Activated CD4-positive, alpha-beta T cell treated with anti-CD3 and anti-CD28 coated beads, Interleukin-2, amount 10 ng/mL, durations not matched to agents 24 days and 14 days (primary cell): ENCODE measurements around the gene ATP2B2. TPM values are rescaled to one million over a fixed set of nuclear protein-coding genes. Genes with fewer than 3 reads are reported as not detected.

ENCODE experiments used
- DNase-seq: peaks from one replicate; pipeline ENCODE4 v3.0.0; 2022
- H3K27ac Mint-ChIP-seq: one replicate; pipeline ENCODE4 v1.8.0; 2022; ENCODE audit warnings: mild to moderate bottlenecking, mixed read lengths
- H3K27me3 Mint-ChIP-seq: one replicate; pipeline ENCODE4 v1.8.0; 2022; ENCODE audit warnings: mixed read lengths
- H3K36me3 Mint-ChIP-seq: one replicate; pipeline ENCODE4 v1.8.0; 2022; ENCODE audit warnings: low read depth, mild to moderate bottlenecking, mixed read lengths
- H3K4me1 Mint-ChIP-seq: one replicate; pipeline ENCODE4 v1.8.0; 2021; ENCODE audit warnings: mixed read lengths
- H3K4me3 Mint-ChIP-seq: one replicate; pipeline ENCODE4 v1.8.0; 2022; ENCODE audit warnings: mild to moderate bottlenecking, moderate library complexity, mixed read lengths
- H3K9me3 Mint-ChIP-seq: one replicate; pipeline ENCODE4 v1.8.0; 2021; ENCODE audit warnings: mixed read lengths
- intact Hi-C: fragments of 100-400 bp; cut with micrococcal nuclease; formaldehyde crosslinking; loops from one replicate; pipeline ENCODE4 v1.15.1; 2023
- total RNA-seq: library from RNA; stranded (reverse); gene quantifications from 2 replicates; pipeline ENCODE4 v1.2.3, GENCODE V29; 2022

The ATP2B2 gene
- total RNA-seq, 1 donor from 2014 or later: not detected

DNA sequence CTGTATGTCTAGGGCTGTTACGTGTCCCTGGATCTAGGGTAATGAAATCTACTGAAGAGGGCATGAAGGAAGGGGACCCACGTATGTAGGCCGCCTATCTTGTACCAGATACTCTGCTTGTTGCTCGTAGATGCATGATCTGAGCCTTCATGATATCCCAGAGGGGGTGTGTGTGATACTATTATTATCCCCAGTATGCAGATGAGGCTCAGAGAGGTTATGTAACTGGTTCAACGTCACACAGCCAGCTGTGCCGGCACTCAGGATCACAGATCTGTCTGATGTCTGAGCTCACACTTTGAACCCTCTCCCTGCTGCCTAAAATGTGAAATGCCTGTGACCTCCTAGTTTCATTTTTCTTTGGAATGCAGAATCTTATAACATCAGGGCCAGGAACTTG, 148.3 kb downstream of the ATP2B2 start:
- H3K9me3 Mint-ChIP-seq: no peaks in the 10 kb centered on the region
- H3K4me3 Mint-ChIP-seq: no peak overlapping the region
- H3K27ac Mint-ChIP-seq: no peak overlapping the region
- H3K36me3 Mint-ChIP-seq: no peaks in the 10 kb centered on the region
- intact Hi-C loops: no loop called here
- peaks cover 8% of the 10 kb centered on the region for H3K27me3 Mint-ChIP-seq
- DNase-seq: no peak
- H3K4me1 Mint-ChIP-seq: peaks cover 5% of the 10 kb centered on the region

DNA sequence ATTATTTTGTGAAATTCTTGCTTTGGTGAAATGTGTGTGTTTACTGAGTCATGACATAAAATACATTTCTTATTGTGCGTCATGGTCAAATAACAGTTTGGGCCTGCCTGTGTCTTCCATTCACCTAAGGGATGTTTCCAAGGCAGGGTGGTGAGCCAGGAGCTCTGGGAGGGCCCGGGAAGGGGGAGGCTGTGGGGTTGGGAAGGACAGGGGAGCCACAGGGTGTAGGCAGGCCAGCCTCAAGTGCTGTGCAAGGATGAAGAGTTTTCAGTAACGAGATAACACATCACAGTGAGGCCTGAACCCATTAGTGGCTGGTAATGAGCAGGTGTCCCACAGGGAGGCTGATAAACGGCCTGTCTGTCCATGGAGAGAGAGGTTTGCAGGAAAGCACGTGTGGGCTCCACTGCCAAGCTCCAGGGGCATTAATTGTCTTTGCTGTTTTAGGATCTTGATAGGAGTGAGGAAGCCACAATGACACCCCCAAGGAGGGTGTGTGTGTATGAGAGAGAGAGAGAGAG, 148.9 kb downstream of the ATP2B2 start:
- no peak overlapping the region for H3K4me3 Mint-ChIP-seq
- no peak for DNase-seq
- H3K9me3 Mint-ChIP-seq: no peaks in the 10 kb centered on the region
- H3K27me3 Mint-ChIP-seq: peaks cover 6% of the 10 kb centered on the region
- H3K27ac Mint-ChIP-seq: no peak overlapping the region
- no peaks in the 10 kb centered on the region for H3K36me3 Mint-ChIP-seq
- intact Hi-C loops: no loop called here
- H3K4me1 Mint-ChIP-seq: peaks cover 5% of the 10 kb centered on the region

- no peak overlapping the region for H3K27ac Mint-ChIP-seq
Measured at GRCh38 chr3:10354361-10355015, 150.9 kb downstream of the ATP2B2 start.

GRCh38 chr3:10353661-10354360, 151.6 kb downstream of the ATP2B2 start:
- intact Hi-C loops: no loop called here
- Mint-ChIP-seq H3K27me3 (peaks cover 6% of the 10 kb centered on the region), H3K4me1 (peaks cover 5% of the 10 kb centered on the region), H3K27ac (no peak overlapping the region), H3K9me3 (no peaks in the 10 kb centered on the region), H3K36me3 (no peaks in the 10 kb centered on the region), H3K4me3 (no peak overlapping the region)
- no peak for DNase-seq

More at GRCh38 chr3:10354361-10355015, 150.9 kb downstream of the ATP2B2 start:
- intact Hi-C loops: no loop called here
- Mint-ChIP-seq H3K4me3 (no peak overlapping the region), H3K36me3 (no peaks in the 10 kb centered on the region), H3K27me3 (peaks cover 6% of the 10 kb centered on the region), H3K9me3 (no peaks in the 10 kb centered on the region), H3K4me1 (peaks cover 5% of the 10 kb centered on the region)
- DNase-seq: no peak

GRCh38 chr3:10353160-10353559, 152.2 kb downstream of the ATP2B2 start:
- intact Hi-C loops: no loop called here
- Mint-ChIP-seq H3K4me3 (no peak overlapping the region), H3K4me1 (peaks cover 5% of the 10 kb centered on the region), H3K9me3 (no peaks in the 10 kb centered on the region), H3K27ac (no peak overlapping the region), H3K27me3 (peaks cover 6% of the 10 kb centered on the region), H3K36me3 (no peaks in the 10 kb centered on the region)
- no peak for DNase-seq

DNA sequence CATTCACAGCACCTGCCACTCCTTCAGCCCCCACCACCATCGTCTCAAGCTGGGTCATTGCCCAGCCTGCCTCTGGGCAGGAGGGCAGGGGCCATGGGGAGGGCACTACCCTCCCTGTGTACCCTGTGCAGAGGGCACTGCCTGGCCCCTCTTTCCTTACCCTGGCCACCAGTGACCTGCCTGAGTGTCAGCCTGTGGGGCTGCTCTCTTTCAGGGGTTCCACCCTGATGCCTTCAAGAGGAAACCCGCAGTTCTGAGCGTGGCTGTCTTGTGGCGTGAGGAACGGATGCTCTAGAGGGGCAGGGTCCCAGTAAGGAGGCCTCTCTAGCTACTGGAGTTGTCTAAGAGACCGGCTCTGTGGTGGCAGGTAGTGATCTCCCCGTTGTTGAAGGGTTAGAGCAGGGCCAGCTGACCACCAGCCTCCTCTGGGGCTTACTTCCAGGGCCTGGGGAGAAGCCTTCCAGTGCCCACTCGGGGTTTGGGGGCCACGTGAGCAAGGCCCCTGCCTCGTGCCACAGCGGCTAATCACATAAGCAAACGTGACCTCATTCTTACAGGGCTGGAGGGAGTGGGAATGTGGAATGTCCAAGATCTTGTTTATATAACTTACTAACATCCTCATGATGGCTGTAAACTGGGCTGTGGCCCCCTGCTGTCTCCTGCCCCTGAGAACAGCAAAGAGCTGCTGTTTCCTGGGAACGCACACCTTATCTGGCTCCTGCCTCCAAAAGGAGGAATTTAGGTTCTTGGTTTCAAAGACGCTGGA, 153.1 kb downstream of the ATP2B2 start:
- intact Hi-C loops: no loop called here
- no peak overlapping the region for H3K27ac Mint-ChIP-seq
- DNase-seq: no peak
- peaks cover 2% of the 10 kb centered on the region for H3K4me1 Mint-ChIP-seq
- no peak overlapping the region for H3K4me3 Mint-ChIP-seq
- H3K9me3 Mint-ChIP-seq: no peaks in the 10 kb centered on the region
- peaks cover 6% of the 10 kb centered on the region for H3K27me3 Mint-ChIP-seq
- no peaks in the 10 kb centered on the region for H3K36me3 Mint-ChIP-seq

GRCh38 chr3:10351013-10351735, 154.2 kb downstream of the ATP2B2 start:
- intact Hi-C loops: no loop called here
- peaks cover 6% of the 10 kb centered on the region for H3K27me3 Mint-ChIP-seq
- no peak overlapping the region for H3K4me3 Mint-ChIP-seq
- peaks cover 2% of the 10 kb centered on the region for H3K4me1 Mint-ChIP-seq
- H3K36me3 Mint-ChIP-seq: no peaks in the 10 kb centered on the region
- no peak overlapping the region for H3K27ac Mint-ChIP-seq
- DNase-seq: no peak
- H3K9me3 Mint-ChIP-seq: no peaks in the 10 kb centered on the region

- H3K27me3 Mint-ChIP-seq: peaks cover 6% of the 10 kb centered on the region
- H3K9me3 Mint-ChIP-seq: no peaks in the 10 kb centered on the region
- no peak overlapping the region for H3K4me3 Mint-ChIP-seq
- peaks cover 2% of the 10 kb centered on the region for H3K4me1 Mint-ChIP-seq
- no peak for DNase-seq
- intact Hi-C loops: no loop called here
- H3K27ac Mint-ChIP-seq: no peak overlapping the region
- no peaks in the 10 kb centered on the region for H3K36me3 Mint-ChIP-seq
Measured at GRCh38 chr3:10350324-10350985, 154.9 kb downstream of the ATP2B2 start.

DNA sequence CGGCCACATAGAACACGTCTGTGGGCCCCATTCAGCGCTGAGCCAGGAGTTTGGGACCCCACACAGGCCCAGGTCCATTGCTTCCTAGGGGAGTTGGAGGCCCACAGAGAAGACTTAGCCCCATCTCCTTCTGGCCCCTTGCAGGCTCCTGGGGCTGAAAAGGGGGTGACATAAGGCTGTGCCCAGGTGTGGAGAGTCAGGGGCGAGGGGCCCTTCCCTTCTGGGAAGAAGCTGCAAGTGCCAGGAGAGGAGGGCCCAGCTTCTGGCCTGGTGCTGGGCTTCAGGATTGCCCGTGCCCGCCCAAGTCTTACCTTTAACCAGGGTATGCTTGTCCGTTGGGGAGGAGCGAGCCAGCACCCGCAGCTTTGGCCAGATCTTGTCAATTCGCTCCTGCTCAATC, 155.6 kb downstream of the ATP2B2 start:
- Mint-ChIP-seq H3K27ac (no peak overlapping the region), H3K36me3 (no peaks in the 10 kb centered on the region), H3K4me3 (no peak overlapping the region), H3K27me3 (peaks cover 6% of the 10 kb centered on the region), H3K4me1 (peaks cover 2% of the 10 kb centered on the region), H3K9me3 (no peaks in the 10 kb centered on the region)
- DNase-seq: no peak
- intact Hi-C loops: no loop called here

GRCh38 chr3:10348404-10348721, 157.0 kb downstream of the ATP2B2 start:
- no peaks in the 10 kb centered on the region for H3K9me3 Mint-ChIP-seq
- H3K4me1 Mint-ChIP-seq: peaks cover 2% of the 10 kb centered on the region
- no peaks in the 10 kb centered on the region for H3K36me3 Mint-ChIP-seq
- H3K27ac Mint-ChIP-seq: no peak overlapping the region
- intact Hi-C loops: no loop called here
- H3K4me3 Mint-ChIP-seq: no peak overlapping the region
- no peak for DNase-seq
- peaks cover 2% of the 10 kb centered on the region for H3K27me3 Mint-ChIP-seq

- H3K4me1 Mint-ChIP-seq: peaks cover 2% of the 10 kb centered on the region
- no peak overlapping the region for H3K4me3 Mint-ChIP-seq
- DNase-seq: no peak
- no peaks in the 10 kb centered on the region for H3K9me3 Mint-ChIP-seq
- no peaks in the 10 kb centered on the region for H3K27me3 Mint-ChIP-seq
- intact Hi-C loops: no loop called here
- no peaks in the 10 kb centered on the region for H3K36me3 Mint-ChIP-seq
- H3K27ac Mint-ChIP-seq: no peak overlapping the region
Measured at GRCh38 chr3:10347648-10348403, 157.6 kb downstream of the ATP2B2 start.

DNA sequence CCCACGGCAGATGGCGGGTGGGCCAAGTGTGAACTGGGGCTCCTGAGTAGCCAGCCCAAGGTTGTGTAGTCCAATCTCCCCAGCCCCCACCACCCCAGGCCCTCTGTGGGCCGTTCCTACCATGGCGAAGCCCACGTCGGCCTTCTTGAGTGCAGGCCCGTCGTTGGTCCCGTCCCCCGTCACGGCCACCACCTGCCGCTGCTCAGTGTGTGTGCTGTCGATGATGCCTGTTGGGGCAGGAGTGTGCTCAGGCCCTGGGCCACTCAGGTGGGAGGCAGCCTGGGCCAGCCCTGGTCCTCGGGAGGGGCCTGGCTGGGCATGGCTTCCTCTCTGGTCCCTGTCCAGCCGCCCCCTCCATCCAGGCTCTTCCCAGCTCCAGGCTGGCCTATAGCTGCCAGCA, 159.5 kb downstream of the ATP2B2 start:
- Mint-ChIP-seq H3K4me3 (no peak overlapping the region), H3K9me3 (no peaks in the 10 kb centered on the region), H3K36me3 (no peaks in the 10 kb centered on the region), H3K27ac (no peak overlapping the region), H3K27me3 (no peaks in the 10 kb centered on the region), H3K4me1 (peaks cover 2% of the 10 kb centered on the region)
- DNase-seq: no peak
- intact Hi-C loops: loop anchor here (2.0 kb wide), 1 partner anchor 393 kb away; no protein-coding TSS in a partner anchor
